IMR-90 (cell line): ENCODE measurements around the gene FRMPD3. TPM values are rescaled to one million over a fixed set of nuclear protein-coding genes. Genes with fewer than 3 reads are reported as not detected.

Experiments used
- ATAC-seq: fragments of 200-7000 bp; cut with Tn5 transposase; 2 replicates; pipeline ENCODE4 v1.9.1; 2020; ENCODE audit warnings: low read depth, mild to moderate bottlenecking, moderate library complexity
- BruUV-seq: library from RNA; stranded (reverse); fragments of 400-500 nt; replicated peaks from 2 replicates; lab custom pipeline; 2021; lab: Mats Ljungman, UMichigan
- CTCF ChIA-PET: fragments of 300-600 bp; formaldehyde crosslinking; extraction: SDS; loops from one replicate; lab custom pipeline; 2021; ENCODE audit warnings: antibody characterized with exemption; lab: Yijun Ruan, JAX
- POLR2A ChIA-PET: fragments of 300-600 bp; sonication (Branson Sonifier 250); formaldehyde crosslinking; loops from one replicate; lab custom pipeline; 2022; ENCODE audit warnings: antibody characterized with exemption; ENCODE audit not compliant: unreplicated experiment; lab: Charles Lee
- DNase-seq: peaks from one replicate; pipeline ENCODE4 v3.0.0; 2013
- H2AFZ ChIP-seq: replicated peaks from 2 replicates; pipeline ENCODE3; 2013; ENCODE audit warnings: low read length, mild to moderate bottlenecking; ENCODE audit not compliant: poor library complexity
- H2AK5ac ChIP-seq: 2 replicates; pipeline ENCODE4 v1.6.1; 2013; ENCODE audit warnings: low read depth, low read length, inconsistent platforms
- H2AK9ac ChIP-seq: replicated peaks from 2 replicates; pipeline ENCODE3; 2013; ENCODE audit warnings: mild to moderate bottlenecking, low read depth, low read length, moderate library complexity; ENCODE audit not compliant: poor library complexity
- H2BK120ac ChIP-seq: 2 replicates; pipeline ENCODE4 v1.6.1; 2013; ENCODE audit warnings: low read depth, low read length, inconsistent platforms
- H2BK15ac ChIP-seq: 3 replicates; pipeline ENCODE4 v1.6.1; 2013; ENCODE audit warnings: low read depth, low read length, inconsistent platforms
- H2BK20ac ChIP-seq: 2 replicates; pipeline ENCODE4 v1.6.1; 2013; ENCODE audit warnings: low read depth, mild to moderate bottlenecking, inconsistent platforms, low read length, moderate library complexity
- H2BK5ac ChIP-seq: 2 replicates; pipeline ENCODE4 v1.6.1; 2013; ENCODE audit warnings: mild to moderate bottlenecking, low read depth, low read length, inconsistent platforms; ENCODE audit not compliant: poor library complexity, severe bottlenecking
- H3K14ac ChIP-seq: replicated peaks from 2 replicates; pipeline ENCODE4 v1.6.1; 2013; ENCODE audit warnings: low read depth, low read length, inconsistent platforms
- H3K18ac ChIP-seq: 2 replicates; pipeline ENCODE4 v1.6.1; 2013; ENCODE audit warnings: low read depth, low read length, control low read depth
- H3K23ac ChIP-seq: 2 replicates; pipeline ENCODE4 v1.6.1; 2013; ENCODE audit warnings: low read depth, low read length, inconsistent platforms
- H3K27ac ChIP-seq: 2 replicates; pipeline ENCODE4 v1.5.1; 2013; ENCODE audit warnings: mild to moderate bottlenecking, control low read depth, low read length; ENCODE audit not compliant: insufficient read depth
- H3K27me3 ChIP-seq: 2 replicates; pipeline ENCODE4 v1.6.1; 2013; ENCODE audit warnings: low read length; ENCODE audit not compliant: control insufficient read depth, insufficient read depth
- H3K36me3 ChIP-seq: 2 replicates; pipeline ENCODE4 v1.6.1; 2013; ENCODE audit warnings: low read length, mixed read lengths; ENCODE audit not compliant: control insufficient read depth, insufficient read depth
- H3K4ac ChIP-seq: 2 replicates; pipeline ENCODE4 v1.6.1; 2013; ENCODE audit warnings: low read depth, low read length, inconsistent platforms
- H3K4me1 ChIP-seq: 2 replicates; pipeline ENCODE4 v1.6.1; 2013; ENCODE audit warnings: low read length, mixed read lengths; ENCODE audit not compliant: control insufficient read depth, insufficient read depth
- H3K4me2 ChIP-seq: 2 replicates; pipeline ENCODE4 v1.6.1; 2013; ENCODE audit warnings: low read depth, mild to moderate bottlenecking, control low read depth, low read length, moderate library complexity
- H3K4me3 ChIP-seq: 2 replicates; pipeline ENCODE4 v1.5.1; 2013; ENCODE audit warnings: low read depth, mild to moderate bottlenecking, control low read depth, low read length, moderate library complexity; ENCODE audit not compliant: insufficient read depth
- H3K56ac ChIP-seq: 2 replicates; pipeline ENCODE4 v1.6.1; 2013; ENCODE audit warnings: low read length, inconsistent platforms; ENCODE audit not compliant: insufficient read depth; ENCODE audit errors: extremely low read depth
- H3K79me1 ChIP-seq, 2 experiments: 2 replicates each; pipeline ENCODE4 v1.6.1; 2013; ENCODE audit warnings: low read length in 2 of 2, inconsistent platforms in 1 of 2, low read depth in 1 of 2
- H3K9ac ChIP-seq: 2 replicates; pipeline ENCODE4 v1.6.1; 2013; ENCODE audit warnings: low read depth, low read length, control low read depth
- H3K9me1 ChIP-seq: 2 replicates; pipeline ENCODE4 v1.6.1; 2013; ENCODE audit warnings: low read length, inconsistent platforms; ENCODE audit not compliant: insufficient read depth
- H3K9me3 ChIP-seq: 2 replicates; pipeline ENCODE4 v1.6.1; 2013; ENCODE audit warnings: low read length; ENCODE audit not compliant: control insufficient read depth, insufficient read depth
- H4K20me1 ChIP-seq: 2 replicates; pipeline ENCODE4 v1.6.1; 2013; ENCODE audit warnings: low read length, inconsistent platforms; ENCODE audit not compliant: insufficient read depth
- H4K5ac ChIP-seq: 2 replicates; pipeline ENCODE4 v1.6.1; 2013; ENCODE audit warnings: mild to moderate bottlenecking, low read depth, low read length, control low read depth
- H4K8ac ChIP-seq, 2 experiments: 2 replicates each; pipeline ENCODE4 v1.6.1; 2013; ENCODE audit warnings: low read depth in 2 of 2, low read length in 2 of 2, control low read depth in 1 of 2, inconsistent platforms in 1 of 2
- H4K91ac ChIP-seq: 2 replicates; pipeline ENCODE4 v1.6.1; 2013; ENCODE audit warnings: low read depth, low read length, inconsistent platforms; ENCODE audit not compliant: insufficient read depth
- BHLHE40 ChIP-seq: fragments of 150-350 bp; IDR thresholded peaks from 2 replicates; pipeline ENCODE4 v1.6.1; 2016; ENCODE audit warnings: mild to moderate bottlenecking, low read depth, low read length
- CEBPB ChIP-seq: IDR thresholded peaks from 2 replicates; pipeline ENCODE4 v1.6.1; 2012; ENCODE audit warnings: low read depth, low read length, improper control_type of control experiment
- CHD1 ChIP-seq: IDR thresholded peaks from 2 replicates; pipeline ENCODE4 v1.6.1; 2012; ENCODE audit warnings: low read depth, low read length, improper control_type of control experiment
- CTCF ChIP-seq: conservative IDR thresholded peaks from 2 replicates; pipeline ENCODE4 v1.5.1; 2012; ENCODE audit warnings: mild to moderate bottlenecking, low read depth, low read length, improper control_type of control experiment
- ELK1 ChIP-seq: fragments of 150-350 bp; IDR thresholded peaks from 2 replicates; pipeline ENCODE4 v1.6.1; 2016; ENCODE audit warnings: low read depth, mild to moderate bottlenecking, low read length, moderate library complexity, borderline replicate concordance
- FOS ChIP-seq: fragments of 150-350 bp; IDR thresholded peaks from 2 replicates; pipeline ENCODE4 v1.6.1; 2016; ENCODE audit warnings: low read depth, low read length
- MAFK ChIP-seq: IDR thresholded peaks from 2 replicates; pipeline ENCODE4 v1.6.1; 2012; ENCODE audit warnings: low read depth, low read length, improper control_type of control experiment
- MXI1 ChIP-seq: IDR thresholded peaks from 2 replicates; pipeline ENCODE4 v1.6.1; 2012; ENCODE audit warnings: low read depth, mild to moderate bottlenecking, low read length, moderate library complexity, borderline replicate concordance
- NFE2L2 ChIP-seq: fragments of 150-350 bp; IDR thresholded peaks from 2 replicates; pipeline ENCODE4 v1.6.1; 2016; ENCODE audit warnings: low read depth, mild to moderate bottlenecking, low read length
- POLR2A ChIP-seq: IDR thresholded peaks from 2 replicates; pipeline ENCODE4 v1.6.1; 2012; ENCODE audit warnings: mild to moderate bottlenecking, low read depth, low read length
- RAD21 ChIP-seq: IDR thresholded peaks from 2 replicates; pipeline ENCODE4 v1.6.1; 2012; ENCODE audit warnings: low read length, improper control_type of control experiment
- RCOR1 ChIP-seq: IDR thresholded peaks from 2 replicates; pipeline ENCODE4 v1.6.1; 2012; ENCODE audit warnings: mild to moderate bottlenecking, low read length, improper control_type of control experiment; ENCODE audit not compliant: insufficient replicate concordance
- RFX5 ChIP-seq: IDR thresholded peaks from 2 replicates; pipeline ENCODE4 v1.8.0; 2012; ENCODE audit warnings: low read depth, mild to moderate bottlenecking, low read length, moderate library complexity
- SMC3 ChIP-seq: fragments of 150-350 bp; IDR thresholded peaks from 2 replicates; pipeline ENCODE4 v1.6.1; 2016; ENCODE audit warnings: low read depth, mild to moderate bottlenecking, antibody characterized with exemption, low read length, moderate library complexity
- USF2 ChIP-seq: fragments of 150-350 bp; IDR thresholded peaks from 2 replicates; pipeline ENCODE4 v1.6.1; 2017; ENCODE audit warnings: mild to moderate bottlenecking, antibody characterized with exemption, low read length, low read depth
- WGBS, 2 experiments: methylation state at CpG; one replicate each; pipeline versions ENCODE4 v1.1.5 to v1.1.7; 2013; ENCODE audit warnings: missing lambda C conversion rate in 2 of 2; ENCODE audit not compliant: insufficient read length in 1 of 2; ENCODE audit errors: extremely low coverage in 2 of 2; 5-methylcytosine and 5-hydroxymethylcytosine counted together
- dilution Hi-C: fragments of 300-500 bp; cut with HindIII; formaldehyde crosslinking; loops from one replicate; pipeline ENCODE4 v1.14.3; 2018; ENCODE audit warnings: low sequenced_read_pairs; ENCODE audit not compliant: unreplicated experiment
- in situ Hi-C: fragments of 300-500 bp; cut with MboI; formaldehyde crosslinking; loops from 3 replicates; pipeline ENCODE4 v1.14.3; 2019; ENCODE audit warnings: low sequenced_read_pairs, inconsistent platforms, mixed read lengths
- intact Hi-C: fragments of 100-400 bp; cut with micrococcal nuclease; formaldehyde crosslinking; loops from 2 replicates; pipeline ENCODE4 v1.10.0; 2022
- polyA plus RNA-seq, 3 experiments: library from polyadenylated mRNA; depleted of rRNA; stranded (reverse); fragments of >200 nt; gene quantifications; 2 replicates each; pipeline ENCODE4 v1.2.3, GENCODE V29; 2012; ENCODE audit warnings: low replicate concordance in 1 of 3
- total RNA-seq: library from RNA; depleted of rRNA; stranded (reverse); fragments of >200 nt; gene quantifications from 2 replicates; pipeline ENCODE4 v1.2.3, GENCODE V29; 2012

FRMPD3 gene
- total and polyA plus RNA-seq, 2 of the 4 experiments (the other 2 are of a cell fraction): under 0.01 to 0.19 TPM

- intact Hi-C loops: no loop called here
- no peak for ATAC-seq
- Histone ChIP-seq H2BK5ac (no peak overlapping the region), H4K20me1 (no peaks in the 10 kb centered on the region), H3K14ac (no peak overlapping the region), H4K5ac (no peak overlapping the region), H2AK5ac (no peak overlapping the region), H3K79me1 (no peaks in the 10 kb centered on the region), H2AK9ac (no peak overlapping the region), H3K9me1 (no peaks in the 10 kb centered on the region), H3K9me3 (no peaks in the 10 kb centered on the region; the same call in 1 of the 2 replicates), H3K18ac (no peak overlapping the region), H3K4me1 (no peaks in the 10 kb centered on the region), H3K4ac (no peak overlapping the region), H4K8ac (no peak overlapping the region), H3K23ac (no peak overlapping the region), H2BK120ac (no peak overlapping the region), H3K36me3 (no peaks in the 10 kb centered on the region), H3K27ac (no peak overlapping the region), H3K4me3 (no peak overlapping the region), H3K56ac (no peak overlapping the region), H3K9ac (no peak overlapping the region), H3K4me2 (no peak overlapping the region), H2BK20ac (no peak overlapping the region), H4K91ac (no peak overlapping the region), H3K27me3 (peaks cover 62% of the 10 kb centered on the region), H2AFZ (no peak overlapping the region), H2BK15ac (no peak overlapping the region)
- TF ChIP-seq MXI1 (no peak), ELK1 (no peak), RCOR1 (no peak), CEBPB (no peak), RAD21 (no peak), SMC3 (no peak), MAFK (no peak), RFX5 (no peak), POLR2A (no peak), BHLHE40 (no peak), CHD1 (no peak), USF2 (no peak), NFE2L2 (no peak), CTCF (no peak), FOS (no peak)
- dilution Hi-C loops: no loop called here
- in situ Hi-C loops: no loop called here
- no peak for DNase-seq
- BruUV-seq: no TSS peak
- no CpG with 5 or more reads among the region's 1 CpG for WGBS, 2 experiments
- CTCF ChIA-PET: no interaction called here
- POLR2A ChIA-PET: no interaction called here
These were observed 3.8 kb upstream of the FRMPD3 start for GRCh38 chrX:107445631-107446030.
